Small intestine (tissue), 7 donors: ENCODE results near the gene IMPG1. TPM values are rescaled to one million over a fixed set of nuclear protein-coding genes. Genes with fewer than 3 reads are reported as not detected.

Experiments used
- DNase-seq, 2 donors: peaks; one replicate each; pipeline versions ENCODE4 v3.0.0 to v3.0.0-alpha.2; 2013
- FAIRE-seq: peaks from 2 replicates; lab custom pipeline; 2012; peaks lifted over from hg19 to GRCh38; lab: Jason Lieb, UNC
- H3K27ac ChIP-seq, 3 donors: one replicate each; pipeline ENCODE4 v1.5.1; 2013; ENCODE audit warnings: low read length in 2 of 3, mild to moderate bottlenecking in 2 of 3, control low read depth in 1 of 3, inconsistent platforms in 1 of 3, low read depth in 1 of 3, moderate library complexity in 1 of 3
- H3K27me3 ChIP-seq, 3 donors: one replicate each; pipeline ENCODE4 v1.6.1; 2013; ENCODE audit warnings: low read length in 3 of 3, inconsistent platforms in 1 of 3; ENCODE audit not compliant: control insufficient read depth in 3 of 3, insufficient read depth in 3 of 3
- H3K36me3 ChIP-seq, 3 donors: one replicate each; pipeline ENCODE4 v1.6.1; 2013; ENCODE audit warnings: low read length in 3 of 3, inconsistent platforms in 1 of 3, low read depth in 1 of 3, mild to moderate bottlenecking in 1 of 3, moderate library complexity in 1 of 3; ENCODE audit not compliant: control insufficient read depth in 3 of 3, insufficient read depth in 2 of 3
- H3K4me1 ChIP-seq, 3 donors: one replicate each; pipeline ENCODE4 v1.6.1; 2013; ENCODE audit warnings: low read length in 2 of 3, inconsistent platforms in 1 of 3, low read depth in 1 of 3, mild to moderate bottlenecking in 1 of 3, moderate library complexity in 1 of 3; ENCODE audit not compliant: control insufficient read depth in 3 of 3, insufficient read depth in 2 of 3
- H3K4me3 ChIP-seq, 3 donors: one replicate each; pipeline ENCODE4 v1.5.1; 2013; ENCODE audit warnings: low read length in 3 of 3, control low read depth in 1 of 3, inconsistent platforms in 1 of 3, low read depth in 1 of 3, mild to moderate bottlenecking in 1 of 3, moderate library complexity in 1 of 3
- H3K9me3 ChIP-seq, 2 donors: one replicate each; pipeline ENCODE4 v1.6.1; 2013; ENCODE audit warnings: low read depth in 1 of 2, low read length in 1 of 2; ENCODE audit not compliant: control insufficient read depth in 2 of 2, insufficient read depth in 1 of 2
- WGBS, 3 donors: extraction: QIAGEN DNeasy Blood & Tissue Kit; methylation state at CpG; one replicate each; pipeline ENCODE4 v1.1.7; 2013; 5-methylcytosine and 5-hydroxymethylcytosine counted together
- polyA plus RNA-seq, 4 donors: library from polyadenylated mRNA; stranded (reverse) in 3 of 4; unstranded in 1 of 4; fragments of 200-250 nt in 3 of 4; fragments of 120-200 nt in 1 of 4; gene quantifications; one replicate each; pipeline versions ENCODE4 v1.2.1 to v1.2.3, GENCODE V29; 2013
- donor health status: healthy with polysubstance abuse.
- donor health status: control.
- donor health status: control.
- donor health status: Bipolar disorder and iron deficiency.
- donor health status: healthy.

The IMPG1 gene
- polyA plus RNA-seq, 4 donors: 2.3 TPM; not detected in 3

GRCh38 chr6:76014626-76015530 is 57.6 kb downstream of the IMPG1 start:
- H3K4me3 ChIP-seq: no peak overlapping the region
- H3K27me3 ChIP-seq: no peaks in the 10 kb centered on the region
- FAIRE-seq: no peak
- no peaks in the 10 kb centered on the region for H3K4me1 ChIP-seq
- no peak for DNase-seq
- WGBS, 3 donors: 76 to 79% (median 78%) methylated on average over 6 of the region's 6 CpGs
- H3K9me3 ChIP-seq: peaks cover 0 to under 1% of the 10 kb centered on the region in 2 donors
- H3K36me3 ChIP-seq: no peaks in the 10 kb centered on the region
- H3K27ac ChIP-seq: no peak overlapping the region

GRCh38 chr6:76004202-76004601 is 68.3 kb downstream of the IMPG1 start:
- DNase-seq: no peak
- H3K36me3 ChIP-seq: no peaks in the 10 kb centered on the region
- no peak overlapping the region for H3K4me3 ChIP-seq
- H3K4me1 ChIP-seq: no peaks in the 10 kb centered on the region
- H3K27ac ChIP-seq: no peak overlapping the region
- H3K27me3 ChIP-seq: no peaks in the 10 kb centered on the region
- 58 to 74% (median 62%) methylated on average over 2 of the region's 2 CpGs for WGBS, 3 donors
- FAIRE-seq: no peak
- H3K9me3 ChIP-seq: peaks cover 0 to 2% of the 10 kb centered on the region in 2 donors

- no peaks in the 10 kb centered on the region for H3K4me1 ChIP-seq
- WGBS, 3 donors: 81 to 85% (median 84%) methylated on average over 2 of the region's 2 CpGs
- H3K27me3 ChIP-seq: no peaks in the 10 kb centered on the region
- H3K36me3 ChIP-seq: no peaks in the 10 kb centered on the region
- H3K9me3 ChIP-seq: peaks cover 0 to 2% of the 10 kb centered on the region in 2 donors
- DNase-seq (no peak), FAIRE-seq (no peak)
- H3K4me3 ChIP-seq: no peak overlapping the region
- H3K27ac ChIP-seq: no peak overlapping the region
Measured at GRCh38 chr6:76003686-76004085, 68.8 kb downstream of the IMPG1 start.

- Histone ChIP-seq H3K4me3 (no peak overlapping the region), H3K27me3 (no peaks in the 10 kb centered on the region), H3K4me1 (no peaks in the 10 kb centered on the region), H3K9me3 (peaks cover 0 to 2% of the 10 kb centered on the region in 2 donors), H3K27ac (no peak overlapping the region), H3K36me3 (no peaks in the 10 kb centered on the region)
- 93 to 99% (median 95%) methylated on average over 1 of the region's 1 CpG for WGBS, 3 donors
- FAIRE-seq (peak; percentile 91), DNase-seq (no peak)
Measured at GRCh38 chr6:76003113-76003512, 69.3 kb downstream of the IMPG1 start.

GRCh38 chr6:76000629-76001028 is 71.8 kb downstream of the IMPG1 start:
- Histone ChIP-seq H3K4me3 (no peak overlapping the region), H3K36me3 (no peaks in the 10 kb centered on the region), H3K27me3 (no peaks in the 10 kb centered on the region), H3K27ac (no peak overlapping the region), H3K4me1 (no peaks in the 10 kb centered on the region), H3K9me3 (peaks cover 0 to 2% of the 10 kb centered on the region in 2 donors)
- DNase-seq (no peak), FAIRE-seq (no peak)
- 80 to 82% (median 81%) methylated on average over 5 of the region's 5 CpGs for WGBS, 3 donors

- H3K36me3 ChIP-seq: no peaks in the 10 kb centered on the region
- WGBS, 3 donors: 45 to 59% (median 49%) methylated on average over 3 of the region's 3 CpGs
- no peak overlapping the region for H3K27ac ChIP-seq
- H3K27me3 ChIP-seq: no peaks in the 10 kb centered on the region
- no peak for DNase-seq
- no peaks in the 10 kb centered on the region for H3K4me1 ChIP-seq
- peaks cover 0 to 2% of the 10 kb centered on the region in 2 donors for H3K9me3 ChIP-seq
- H3K4me3 ChIP-seq: no peak overlapping the region
- no peak for FAIRE-seq
Measured at GRCh38 chr6:75997696-75998095, 74.8 kb downstream of the IMPG1 start.

GRCh38 chr6:75993236-75994162 is 79.0 kb downstream of the IMPG1 start:
- WGBS, 3 donors: 39 to 48% (median 43%) methylated on average over 6 of the region's 6 CpGs
- Histone ChIP-seq H3K4me3 (no peak overlapping the region), H3K9me3 (no peaks in the 10 kb centered on the region), H3K4me1 (no peaks in the 10 kb centered on the region), H3K27me3 (no peaks in the 10 kb centered on the region), H3K27ac (no peak overlapping the region), H3K36me3 (no peaks in the 10 kb centered on the region)
- no peak for FAIRE-seq
- DNase-seq: no peak

- no peak for FAIRE-seq
- DNase-seq: no peak
- no peak overlapping the region for H3K27ac ChIP-seq
- H3K27me3 ChIP-seq: no peaks in the 10 kb centered on the region
- H3K4me1 ChIP-seq: no peaks in the 10 kb centered on the region
- no peaks in the 10 kb centered on the region for H3K9me3 ChIP-seq
- no peaks in the 10 kb centered on the region for H3K36me3 ChIP-seq
- 22 to 50% (median 29%) methylated on average over 2 of the region's 2 CpGs for WGBS, 3 donors
- no peak overlapping the region for H3K4me3 ChIP-seq
Measured at GRCh38 chr6:75991941-75992340, 80.5 kb downstream of the IMPG1 start.
